Effector memory CD4-positive, alpha-beta T cell (primary cell): ENCODE measurements around the gene SUSD6.

Experiments used
- DNase-seq, 3 donors: peaks; one replicate each; pipeline ENCODE4 v3.0.0-alpha.2; 2020
- H3K27ac ChIP-seq: 2 replicates; pipeline ENCODE4 v1.7.0; 2013; ENCODE audit warnings: mild to moderate bottlenecking, low read length, moderate library complexity; ENCODE audit not compliant: insufficient read depth, poor library complexity, severe bottlenecking
- H3K27me3 ChIP-seq: replicated peaks from 2 replicates; pipeline ENCODE4 v1.7.0; 2013; ENCODE audit warnings: mild to moderate bottlenecking, low read length; ENCODE audit not compliant: insufficient read depth, control insufficient read depth, poor library complexity, severe bottlenecking
- H3K36me3 ChIP-seq: 2 replicates; pipeline ENCODE4 v1.7.0; 2013; ENCODE audit warnings: mild to moderate bottlenecking, low read length, moderate library complexity; ENCODE audit not compliant: control insufficient read depth, insufficient read depth
- H3K4me1 ChIP-seq: 2 replicates; pipeline ENCODE4 v1.7.0; 2013; ENCODE audit warnings: low read length, mild to moderate bottlenecking; ENCODE audit not compliant: control insufficient read depth, insufficient read depth, poor library complexity, severe bottlenecking
- H3K4me3 ChIP-seq: 2 replicates; pipeline ENCODE4 v1.7.0; 2013; ENCODE audit warnings: low read length, low read depth, mild to moderate bottlenecking; ENCODE audit not compliant: insufficient read depth, poor library complexity, severe bottlenecking
- H3K9me3 ChIP-seq: 2 replicates; pipeline ENCODE4 v1.7.0; 2013; ENCODE audit warnings: mild to moderate bottlenecking, low read length, moderate library complexity; ENCODE audit not compliant: control insufficient read depth

The SUSD6 gene

DNA sequence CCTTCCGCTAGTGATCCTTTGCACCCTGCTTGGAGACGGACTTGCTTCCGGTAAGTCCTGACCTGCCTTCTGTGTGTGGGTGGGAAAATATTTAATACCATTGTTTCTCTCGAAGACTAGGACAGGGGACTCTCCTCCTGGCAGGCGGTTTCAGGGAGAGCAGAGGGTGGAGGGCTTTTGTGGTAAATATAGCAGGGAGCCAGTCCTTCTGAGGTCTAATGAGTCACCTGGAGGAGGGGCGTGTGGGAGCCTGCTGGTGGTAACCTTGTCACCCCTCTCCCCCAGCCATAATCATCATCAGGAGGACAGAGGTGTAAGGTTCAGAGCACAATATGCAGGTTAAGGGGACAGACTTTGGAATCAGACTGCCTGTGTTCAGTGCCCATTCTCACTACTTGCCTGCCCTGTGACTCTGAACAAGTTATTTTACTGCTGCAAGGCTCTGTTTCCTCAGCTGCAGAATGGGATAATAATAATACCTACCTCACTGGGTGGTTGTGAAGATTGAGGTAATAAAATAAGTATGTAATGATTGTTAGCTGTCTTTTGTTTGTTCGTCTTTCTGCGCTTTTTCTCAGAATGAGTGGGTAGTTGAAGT is 47.4 kb downstream of the SUSD6 start:
- Histone ChIP-seq H3K4me1 (no peaks in the 10 kb centered on the region), H3K4me3 (no peak overlapping the region), H3K27me3 (no peaks in the 10 kb centered on the region), H3K27ac (no peak overlapping the region), H3K36me3 (peaks cover 5% of the 10 kb centered on the region), H3K9me3 (no peaks in the 10 kb centered on the region)
- DNase-seq: no peak

DNA sequence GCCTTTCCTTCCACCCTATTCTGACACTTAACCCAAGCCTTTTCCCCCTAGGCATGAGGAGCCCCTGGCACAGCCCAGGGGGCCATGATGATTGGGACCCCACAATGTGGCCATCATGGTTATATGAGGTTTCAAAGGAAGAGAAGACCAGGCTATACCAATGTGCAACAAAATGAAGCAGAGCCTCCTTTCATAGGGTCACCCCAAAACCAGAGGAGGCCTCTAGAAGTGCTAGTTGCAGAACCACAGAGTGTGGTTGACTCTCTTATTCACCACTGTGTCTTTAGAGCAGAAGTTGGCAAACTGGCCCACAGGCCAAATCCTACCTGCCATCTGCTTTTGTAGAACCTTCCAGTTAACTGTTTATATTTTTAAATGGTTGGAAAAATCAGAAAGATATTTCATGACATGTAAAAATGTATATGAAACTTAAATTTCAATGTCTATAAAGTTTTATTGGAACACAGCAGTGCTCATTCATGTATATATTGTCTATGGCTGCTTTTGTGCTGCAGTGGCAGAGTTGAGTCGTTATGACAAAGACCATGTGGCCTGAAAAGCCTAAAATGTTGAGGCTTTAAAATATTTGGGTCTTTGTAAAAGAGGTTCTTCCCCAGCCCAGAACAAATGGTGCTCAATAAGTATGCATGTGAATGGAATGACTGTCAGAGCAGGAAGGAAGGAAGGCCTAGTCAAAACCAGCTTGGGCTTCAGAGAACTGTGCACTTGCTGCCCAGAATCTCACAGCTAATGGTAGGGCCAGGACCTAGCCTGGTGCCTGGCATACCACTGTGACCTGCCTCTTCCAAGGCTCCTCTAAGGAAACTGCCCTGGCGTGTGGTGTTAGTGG is 49.2 kb downstream of the SUSD6 start:
- H3K9me3 ChIP-seq: no peaks in the 10 kb centered on the region
- no peak for DNase-seq
- H3K27ac ChIP-seq: no peak overlapping the region
- H3K36me3 ChIP-seq: peaks cover 5% of the 10 kb centered on the region
- no peaks in the 10 kb centered on the region for H3K27me3 ChIP-seq
- no peaks in the 10 kb centered on the region for H3K4me1 ChIP-seq
- H3K4me3 ChIP-seq: no peak overlapping the region

DNA sequence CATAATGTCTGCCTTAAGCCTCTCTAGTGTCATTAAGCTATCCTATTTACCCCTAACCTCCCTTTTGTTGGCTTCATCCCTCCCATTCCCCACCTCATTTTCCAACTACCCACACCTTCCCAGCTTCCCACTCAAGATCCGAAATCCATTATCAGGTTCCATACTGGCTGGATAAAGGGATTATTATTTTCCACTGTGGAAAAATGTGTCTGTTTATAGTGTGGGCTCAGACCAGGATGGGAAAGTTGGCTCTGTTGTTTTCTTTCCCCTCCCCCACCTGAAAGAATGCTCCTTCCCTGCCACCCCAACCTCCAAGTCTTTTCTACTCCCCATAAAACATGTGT is 49.8 kb downstream of the SUSD6 start:
- Histone ChIP-seq H3K27me3 (no peaks in the 10 kb centered on the region), H3K4me3 (no peak overlapping the region), H3K36me3 (peaks cover 5% of the 10 kb centered on the region), H3K27ac (no peak overlapping the region), H3K4me1 (no peaks in the 10 kb centered on the region), H3K9me3 (no peaks in the 10 kb centered on the region)
- no peak for DNase-seq

DNA sequence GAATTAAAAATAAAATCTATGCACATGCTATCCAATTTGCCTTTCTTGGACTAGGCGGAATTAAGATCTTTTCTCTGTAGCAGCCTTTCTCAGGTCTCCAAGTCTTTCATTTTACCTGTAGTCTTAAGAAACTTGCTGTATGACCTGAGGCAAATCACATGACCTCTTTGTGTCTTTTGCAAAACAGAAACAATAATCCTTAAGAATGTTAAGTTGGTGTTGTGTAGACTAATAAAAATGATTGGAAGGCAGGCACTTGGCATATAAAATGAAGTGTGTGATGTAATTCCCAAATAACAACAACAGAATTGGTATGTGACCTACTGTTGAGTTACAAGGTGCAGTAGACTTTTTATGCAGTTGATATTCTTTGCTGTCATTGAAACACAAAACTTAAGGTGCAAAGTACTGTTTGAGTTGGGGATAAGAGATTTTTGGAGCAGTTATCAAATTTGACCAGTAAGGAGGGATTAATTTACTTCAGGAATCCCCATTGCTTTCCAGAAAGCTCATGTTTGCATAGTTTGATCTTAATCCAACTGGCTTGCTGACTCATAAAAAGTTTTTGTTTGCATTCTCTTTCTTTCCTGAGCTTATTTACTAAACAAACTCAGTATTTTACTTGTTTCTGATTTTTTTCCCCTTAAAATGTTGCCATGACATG is 51.4 kb downstream of the SUSD6 start:
- H3K9me3 ChIP-seq: no peaks in the 10 kb centered on the region
- DNase-seq: no peak
- H3K36me3 ChIP-seq: peaks cover 5% of the 10 kb centered on the region
- no peak overlapping the region for H3K27ac ChIP-seq
- no peaks in the 10 kb centered on the region for H3K4me1 ChIP-seq
- H3K4me3 ChIP-seq: no peak overlapping the region
- no peaks in the 10 kb centered on the region for H3K27me3 ChIP-seq

GRCh38 chr14:69663300-69663643 is 51.9 kb downstream of the SUSD6 start:
- no peaks in the 10 kb centered on the region for H3K9me3 ChIP-seq
- no peak overlapping the region for H3K27ac ChIP-seq
- DNase-seq: no peak
- no peak overlapping the region for H3K4me3 ChIP-seq
- no peaks in the 10 kb centered on the region for H3K27me3 ChIP-seq
- peaks cover 5% of the 10 kb centered on the region for H3K36me3 ChIP-seq
- H3K4me1 ChIP-seq: no peaks in the 10 kb centered on the region

- Histone ChIP-seq H3K4me1 (no peaks in the 10 kb centered on the region), H3K9me3 (no peaks in the 10 kb centered on the region), H3K27me3 (no peaks in the 10 kb centered on the region), H3K27ac (no peak overlapping the region), H3K4me3 (no peak overlapping the region), H3K36me3 (no peaks in the 10 kb centered on the region)
- DNase-seq: no peak
These were observed 52.9 kb downstream of the SUSD6 start for GRCh38 chr14:69664265-69664664.

DNA sequence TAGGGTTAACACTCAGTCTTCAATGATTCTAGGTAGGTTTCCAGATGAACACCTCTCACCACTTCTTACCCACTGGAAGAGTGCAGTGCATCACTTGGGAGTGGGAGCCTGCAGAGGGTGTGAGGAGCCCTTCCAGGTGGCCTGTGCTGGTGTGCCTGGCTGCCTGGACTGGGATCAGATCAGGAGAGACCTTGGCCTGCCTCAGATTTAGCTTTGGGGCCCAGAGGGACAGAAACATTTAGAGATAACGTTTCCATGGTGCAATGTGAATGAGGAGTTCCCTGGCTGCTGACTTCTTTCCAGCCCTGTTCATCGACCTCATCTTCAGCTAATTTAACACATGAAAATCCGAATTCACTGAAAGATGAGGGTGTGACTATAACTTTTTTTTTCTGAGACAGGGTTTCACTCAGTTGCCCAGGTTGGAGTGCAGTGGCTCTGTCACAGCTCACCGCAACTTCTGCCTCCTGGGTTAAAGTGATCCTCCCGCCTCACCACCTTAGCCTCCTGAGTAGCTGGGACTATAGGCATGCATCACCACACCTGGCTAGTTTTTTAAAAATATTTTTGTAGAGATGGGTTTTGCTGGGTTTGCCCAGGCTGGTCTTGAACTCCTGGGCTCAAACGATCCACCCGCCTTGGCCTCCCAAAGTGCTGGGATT is 53.6 kb downstream of the SUSD6 start:
- Histone ChIP-seq H3K36me3 (no peaks in the 10 kb centered on the region), H3K27me3 (no peaks in the 10 kb centered on the region), H3K4me1 (no peaks in the 10 kb centered on the region), H3K4me3 (no peak overlapping the region), H3K9me3 (no peaks in the 10 kb centered on the region), H3K27ac (no peak overlapping the region)
- DNase-seq: no peak

DNA sequence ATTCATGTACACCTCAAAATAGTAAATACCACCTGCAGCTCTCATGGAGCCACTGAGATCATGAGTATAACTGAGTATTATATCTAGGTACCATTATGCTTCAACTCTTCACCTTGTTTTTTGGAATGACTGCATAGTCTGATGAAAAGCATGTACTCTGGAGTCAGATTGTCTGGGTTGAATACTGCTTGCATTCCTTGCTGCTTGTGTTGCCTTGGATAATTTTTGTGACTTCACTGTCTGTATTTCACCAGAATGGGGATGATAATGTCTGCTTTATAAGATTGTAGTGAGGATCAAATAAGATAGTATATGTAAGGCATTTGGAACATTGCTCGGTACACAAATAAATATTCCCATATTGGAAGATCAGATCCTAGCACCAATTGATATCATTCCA is 54.2 kb downstream of the SUSD6 start:
- Histone ChIP-seq H3K27me3 (no peaks in the 10 kb centered on the region), H3K27ac (no peak overlapping the region), H3K9me3 (no peaks in the 10 kb centered on the region), H3K4me3 (no peak overlapping the region), H3K4me1 (no peaks in the 10 kb centered on the region), H3K36me3 (no peaks in the 10 kb centered on the region)
- DNase-seq: no peak

- Histone ChIP-seq H3K4me1 (no peaks in the 10 kb centered on the region), H3K36me3 (no peaks in the 10 kb centered on the region), H3K27me3 (no peaks in the 10 kb centered on the region), H3K4me3 (no peak overlapping the region), H3K27ac (no peak overlapping the region), H3K9me3 (no peaks in the 10 kb centered on the region)
- DNase-seq: no peak
These were observed 54.7 kb downstream of the SUSD6 start for GRCh38 chr14:69666112-69666511.

GRCh38 chr14:69666690-69667211 is 55.4 kb downstream of the SUSD6 start:
- Histone ChIP-seq H3K36me3 (no peaks in the 10 kb centered on the region), H3K4me3 (no peak overlapping the region), H3K4me1 (peaks cover 2% of the 10 kb centered on the region), H3K9me3 (no peaks in the 10 kb centered on the region), H3K27ac (no peak overlapping the region), H3K27me3 (no peaks in the 10 kb centered on the region)
- DNase-seq: no peak
